GM12878 (cell line): ENCODE results near the gene DES. TPM values are rescaled to one million over a fixed set of nuclear protein-coding genes. Genes with fewer than 3 reads are reported as not detected.

Source experiments
- ATAC-seq: fragments of 200-7000 bp; cut with Tn5 transposase; 3 replicates; pipeline ENCODE4 v1.9.1; 2020; ENCODE audit warnings: mild to moderate bottlenecking, moderate library complexity
- BruUV-seq: library from RNA; stranded (reverse); fragments of 400-500 nt; replicated peaks from 2 replicates; lab custom pipeline; 2021; lab: Mats Ljungman, UMichigan
- CTCF ChIA-PET: fragments of 300-600 bp; sonication (Branson Sonifier 250); formaldehyde crosslinking; extraction: SDS; loops from one replicate; lab custom pipeline; 2021; ENCODE audit warnings: inconsistent platforms; lab: Yijun Ruan, JAX
- POLR2A ChIA-PET: fragments of 350-600 bp; formaldehyde crosslinking; extraction: SDS; loops from one replicate; lab custom pipeline; 2021; ENCODE audit warnings: inconsistent platforms; lab: Charles Lee
- RAD21 ChIA-PET: fragments of 300-600 bp; sonication (Branson Sonifier 250); formaldehyde crosslinking; loops from one replicate; lab custom pipeline; 2023; ENCODE audit warnings: antibody characterized with exemption; ENCODE audit not compliant: unreplicated experiment; lab: Charles Lee
- SMC1A ChIA-PET: fragments of 300-600 bp; sonication (Branson Sonifier 250); formaldehyde crosslinking; loops from one replicate; lab custom pipeline; 2023; ENCODE audit not compliant: unreplicated experiment, uncharacterized antibody; lab: Charles Lee
- DNase-seq: peaks from one replicate; pipeline ENCODE4 v3.0.0-alpha.2; 2011; ENCODE audit warnings: low read depth, low spot score
- FAIRE-seq: peaks from 3 replicates; lab custom pipeline; 2011; peaks lifted over from hg19 to GRCh38; lab: Jason Lieb, UNC
- H2AFZ ChIP-seq: 2 replicates; pipeline ENCODE4 v1.6.0; 2011; ENCODE audit warnings: low read depth, low read length, control low read depth; ENCODE audit not compliant: control insufficient read depth
- H3K27ac ChIP-seq: 2 replicates; pipeline ENCODE4 v1.5.1; 2011; ENCODE audit warnings: control low read depth; ENCODE audit not compliant: control insufficient read depth, insufficient read depth
- H3K27me3 ChIP-seq, 2 experiments: replicated peaks in 1 of 2; 2 replicates each; pipeline versions ENCODE4 v1.6.0 to v1.6.1; 2011; ENCODE audit warnings: low read length in 1 of 2; ENCODE audit not compliant: control insufficient read depth in 2 of 2, insufficient read depth in 2 of 2
- H3K36me3 ChIP-seq, 2 experiments: 2 replicates each; pipeline ENCODE4 v1.5.1; 2011; ENCODE audit warnings: low read length in 1 of 2; ENCODE audit not compliant: control insufficient read depth in 2 of 2, insufficient read depth in 2 of 2
- H3K4me1 ChIP-seq: 2 replicates; pipeline ENCODE4 v1.6.1; 2011; ENCODE audit warnings: mild to moderate bottlenecking, low read length, moderate library complexity, mixed read lengths; ENCODE audit not compliant: control insufficient read depth, insufficient read depth
- H3K4me2 ChIP-seq: 2 replicates; pipeline ENCODE4 v1.6.0; 2011; ENCODE audit warnings: control low read depth; ENCODE audit not compliant: control insufficient read depth, insufficient read depth
- H3K4me3 ChIP-seq: fragments of 200-600 bp; sonication (generic); 2 replicates; pipeline ENCODE4 v1.5.1; 2016
- H3K79me2 ChIP-seq: 2 replicates; pipeline ENCODE4 v1.6.0; 2011; ENCODE audit warnings: low read length; ENCODE audit not compliant: control insufficient read depth, insufficient read depth
- H3K9ac ChIP-seq: 2 replicates; pipeline ENCODE4 v1.8.0; 2011; ENCODE audit warnings: low read length, control low read depth, mixed read lengths; ENCODE audit not compliant: control insufficient read depth, insufficient read depth
- H3K9me3 ChIP-seq: replicated peaks from 3 replicates; pipeline ENCODE4 v1.5.1; 2011; ENCODE audit warnings: mild to moderate bottlenecking, low read length; ENCODE audit not compliant: control insufficient read depth, insufficient read depth
- H4K20me1 ChIP-seq: 2 replicates; pipeline ENCODE4 v1.6.0; 2011; ENCODE audit not compliant: control insufficient read depth, insufficient read depth
- CBX3 ChIP-seq: fragments of 200-600 bp; sonication (generic); IDR thresholded peaks from 2 replicates; pipeline ENCODE4 v1.6.1; 2016; ENCODE audit warnings: low read depth, borderline replicate concordance
- HDAC2 ChIP-seq: fragments of 200-600 bp; sonication (generic); IDR thresholded peaks from 2 replicates; pipeline ENCODE4 v1.6.1; 2017
- HDGF ChIP-seq: fragments of 450-650 bp; IDR thresholded peaks from 2 replicates; pipeline ENCODE4 v1.6.1; 2016; ENCODE audit warnings: antibody characterized with exemption
- MXI1 ChIP-seq: fragments of 150-350 bp; IDR thresholded peaks from 2 replicates; pipeline ENCODE4 v1.6.1; 2011; ENCODE audit warnings: low read depth, mild to moderate bottlenecking, inconsistent platforms, low read length, improper control_type of control experiment
- NFIC ChIP-seq: IDR thresholded peaks from 2 replicates; pipeline ENCODE4 v1.6.1; 2012; ENCODE audit warnings: low read depth, mild to moderate bottlenecking, inconsistent platforms, low read length, moderate library complexity
- RB1 ChIP-seq: fragments of 450-650 bp; formaldehyde crosslinking; IDR thresholded peaks from 2 replicates; pipeline ENCODE4 v1.6.1; 2017; ENCODE audit warnings: mild to moderate bottlenecking, borderline replicate concordance
- SREBF2 ChIP-seq: IDR thresholded peaks from 2 replicates; pipeline ENCODE4 v1.6.1; 2012; ENCODE audit warnings: mild to moderate bottlenecking, low read length
- SRF ChIP-seq, 2 experiments: IDR thresholded peaks; 2 replicates each; pipeline ENCODE4 v1.6.1; 2011; ENCODE audit warnings: low read depth in 2 of 2, low read length in 2 of 2, mild to moderate bottlenecking in 1 of 2, moderate library complexity in 1 of 2
- ZZZ3 ChIP-seq: IDR thresholded peaks from 2 replicates; pipeline ENCODE4 v1.6.1; 2011; ENCODE audit warnings: low read depth; ENCODE audit not compliant: control insufficient read depth, insufficient read length
- WGBS: methylation state at CpG from one replicate; pipeline ENCODE4 v1.1.6; 2016; ENCODE audit warnings: low lambda C conversion rate; ENCODE audit not compliant: insufficient replicate concordance, insufficient coverage; ENCODE audit errors: missing lambda C conversion rate; 5-methylcytosine and 5-hydroxymethylcytosine counted together
- in situ Hi-C: fragments of 300-500 bp; cut with MboI; formaldehyde crosslinking; loops from 9 replicates; pipeline ENCODE4 v1.14.3; 2018; ENCODE audit warnings: mixed read lengths
- intact Hi-C: fragments of 100-400 bp; cut with micrococcal nuclease; formaldehyde crosslinking; loops from one replicate; pipeline ENCODE4 v1.14.2; 2022; ENCODE audit not compliant: unreplicated experiment
- polyA plus RNA-seq, 11 experiments: library from polyadenylated mRNA; depleted of rRNA in 4 of 11; unstranded in 6 of 11; stranded (reverse) in 5 of 11; fragments of >200 nt; fragmentation: Nextera tagmentation in 4 of 11; fragmentation: Illumina TruSeq in 1 of 11; extraction: Ambion mirVana in 4 of 11; extraction: Trizol in 1 of 11; gene quantifications; 1 replicate in 1 of 11; 2 replicates in 10 of 11; pipeline versions ENCODE4 v1.2.1 to v1.2.3, GENCODE V29; 2011 to 2016; ENCODE audit warnings: inconsistent platforms in 2 of 11, missing spikeins in 2 of 11, low read depth in 1 of 11
- total RNA-seq, 4 experiments: library from RNA; depleted of rRNA in 3 of 4; stranded (reverse); fragments of >200 nt in 3 of 4; fragmentation: Illumina TruSeq in 1 of 4; extraction: Trizol in 1 of 4; gene quantifications; 2 replicates each; pipeline versions ENCODE4 v1.2.1 to v1.2.3, GENCODE V29; 2013 to 2021
- TF ChIP-seq, protein P1 (sequence below): fragments of 450-650 bp; IDR thresholded peaks from 2 replicates; pipeline ENCODE4 v1.6.1; 2018; ENCODE audit warnings: mild to moderate bottlenecking, low read depth, moderate library complexity; ENCODE audit not compliant: partially characterized antibody
- TF ChIP-seq, protein P2 (sequence below): fragments of 450-650 bp; IDR thresholded peaks from 2 replicates; pipeline ENCODE4 v1.6.1; 2014; ENCODE audit warnings: mild to moderate bottlenecking
- TF ChIP-seq, protein P3 (sequence below): fragments of 150-350 bp; IDR thresholded peaks from 2 replicates; pipeline ENCODE4 v1.6.1; 2016; ENCODE audit warnings: low read depth, low read length

The DES gene
- total and polyA plus RNA-seq, 10 of the 15 experiments (the other 5 are each of a cell fraction or from before 2014, with no cell fraction given), result 0.80 TPM; not detected in 9

DNA sequence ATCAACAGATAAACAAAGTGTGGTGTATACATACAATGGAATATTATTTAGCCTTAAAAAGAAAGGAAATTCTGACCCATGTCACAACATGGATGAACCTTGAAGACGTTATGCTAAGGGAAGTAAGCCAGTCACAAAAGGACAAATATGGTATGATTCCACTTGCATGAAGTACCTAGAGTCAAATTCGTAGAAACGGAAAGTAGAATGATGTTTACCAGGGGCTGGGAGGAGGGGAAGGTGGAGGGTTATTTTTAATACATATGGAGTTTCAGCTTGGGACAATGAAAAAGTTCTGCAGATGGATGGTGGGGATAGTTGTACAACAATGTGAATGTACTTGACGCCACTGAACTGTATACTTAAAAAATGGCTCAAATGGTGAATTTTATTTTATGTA, 3.3 kb upstream of the DES start (continued):
- TF ChIP-seq, protein P1, sequence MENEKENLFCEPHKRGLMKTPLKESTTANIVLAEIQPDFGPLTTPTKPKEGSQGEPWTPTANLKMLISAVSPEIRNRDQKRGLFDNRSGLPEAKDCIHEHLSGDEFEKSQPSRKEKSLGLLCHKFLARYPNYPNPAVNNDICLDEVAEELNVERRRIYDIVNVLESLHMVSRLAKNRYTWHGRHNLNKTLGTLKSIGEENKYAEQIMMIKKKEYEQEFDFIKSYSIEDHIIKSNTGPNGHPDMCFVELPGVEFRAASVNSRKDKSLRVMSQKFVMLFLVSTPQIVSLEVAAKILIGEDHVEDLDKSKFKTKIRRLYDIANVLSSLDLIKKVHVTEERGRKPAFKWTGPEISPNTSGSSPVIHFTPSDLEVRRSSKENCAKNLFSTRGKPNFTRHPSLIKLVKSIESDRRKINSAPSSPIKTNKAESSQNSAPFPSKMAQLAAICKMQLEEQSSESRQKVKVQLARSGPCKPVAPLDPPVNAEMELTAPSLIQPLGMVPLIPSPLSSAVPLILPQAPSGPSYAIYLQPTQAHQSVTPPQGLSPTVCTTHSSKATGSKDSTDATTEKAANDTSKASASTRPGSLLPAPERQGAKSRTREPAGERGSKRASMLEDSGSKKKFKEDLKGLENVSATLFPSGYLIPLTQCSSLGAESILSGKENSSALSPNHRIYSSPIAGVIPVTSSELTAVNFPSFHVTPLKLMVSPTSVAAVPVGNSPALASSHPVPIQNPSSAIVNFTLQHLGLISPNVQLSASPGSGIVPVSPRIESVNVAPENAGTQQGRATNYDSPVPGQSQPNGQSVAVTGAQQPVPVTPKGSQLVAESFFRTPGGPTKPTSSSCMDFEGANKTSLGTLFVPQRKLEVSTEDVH, result no peak
- TF ChIP-seq MXI1 (no peak), NFIC (no peak), ZZZ3 (no peak), SRF (IDR thresholded peaks at IDR 0.05; ENCODE audit: low read depth in 2 of 2, low read length in 2 of 2) (no peak)
- TF ChIP-seq, all 136 proteins: peak for 0

DNA sequence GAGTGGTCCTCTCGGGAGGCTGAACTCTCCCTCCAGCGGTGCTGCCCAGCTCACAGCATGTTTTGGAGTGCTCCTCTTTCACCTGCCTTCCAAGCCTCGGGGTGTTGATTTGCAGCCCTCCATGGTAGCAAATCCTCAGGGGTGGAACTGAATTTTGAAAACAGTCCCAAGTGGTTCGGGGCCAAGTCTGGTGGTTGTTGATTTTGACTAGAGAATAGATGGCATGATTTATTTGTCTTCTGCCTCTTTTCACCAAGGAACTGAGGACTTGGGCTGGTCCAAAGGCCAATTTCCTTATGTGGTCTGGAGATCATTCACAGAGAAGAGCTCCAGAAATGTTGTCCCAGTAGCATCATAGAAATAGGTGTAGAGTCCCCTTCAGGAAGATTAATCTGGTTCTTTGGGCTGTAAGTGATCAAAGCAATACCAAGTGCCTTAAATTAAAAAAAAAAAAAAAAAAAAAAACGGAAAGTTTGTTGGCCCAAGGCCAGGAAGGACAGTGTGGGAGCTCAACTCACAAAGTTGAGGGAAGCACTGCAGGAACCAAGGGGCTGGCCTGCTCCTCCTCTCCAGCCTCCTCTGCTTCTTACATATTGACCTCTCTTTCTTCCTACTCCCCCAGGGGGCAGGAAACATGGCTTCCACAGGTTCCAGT, 2.5 kb upstream of the DES start:
- Histone ChIP-seq H3K27ac (no peak overlapping the region), H3K9me3 (no peaks in the 10 kb centered on the region; the same call in 1 of the 3 replicates), H3K27me3 (peaks cover 0 to 2% of the 10 kb centered on the region in 2 experiments; a peak in 1 of 4 replicates), H3K4me1 (no peaks in the 10 kb centered on the region), H3K79me2 (no peaks in the 10 kb centered on the region), H4K20me1 (no peaks in the 10 kb centered on the region), H2AFZ (no peak overlapping the region), H3K4me3 (no peak overlapping the region), H3K4me2 (no peak overlapping the region), H3K9ac (no peak overlapping the region), H3K36me3 (no peaks in the 10 kb centered on the region)
- ChIA-PET RAD21 (no interaction called here), CTCF (interaction anchor here (1.3 kb wide), 1 partner anchor 13 kb away, joined by 7 read pairs; no protein-coding TSS in a partner anchor), SMC1A (interaction anchor here (1.3 kb wide), 1 partner anchor 24 kb away, joined by 3 read pairs; no protein-coding TSS in a partner anchor), POLR2A (no interaction called here)
- 25% methylated on average over 4 of the region's 5 CpGs for WGBS
- no TSS peak for BruUV-seq
- ATAC-seq (no peak), FAIRE-seq (no peak), DNase-seq (no peak)
- in situ Hi-C loops (no loop called here), intact Hi-C loops (no loop called here)
- TF ChIP-seq, protein P2, sequence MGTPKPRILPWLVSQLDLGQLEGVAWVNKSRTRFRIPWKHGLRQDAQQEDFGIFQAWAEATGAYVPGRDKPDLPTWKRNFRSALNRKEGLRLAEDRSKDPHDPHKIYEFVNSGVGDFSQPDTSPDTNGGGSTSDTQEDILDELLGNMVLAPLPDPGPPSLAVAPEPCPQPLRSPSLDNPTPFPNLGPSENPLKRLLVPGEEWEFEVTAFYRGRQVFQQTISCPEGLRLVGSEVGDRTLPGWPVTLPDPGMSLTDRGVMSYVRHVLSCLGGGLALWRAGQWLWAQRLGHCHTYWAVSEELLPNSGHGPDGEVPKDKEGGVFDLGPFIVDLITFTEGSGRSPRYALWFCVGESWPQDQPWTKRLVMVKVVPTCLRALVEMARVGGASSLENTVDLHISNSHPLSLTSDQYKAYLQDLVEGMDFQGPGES, result no peak
- TF ChIP-seq HDAC2 (no peak), SREBF2 (no peak), CBX3 (no peak), HDGF (no peak), RB1 (no peak)
- TF ChIP-seq, protein P3, sequence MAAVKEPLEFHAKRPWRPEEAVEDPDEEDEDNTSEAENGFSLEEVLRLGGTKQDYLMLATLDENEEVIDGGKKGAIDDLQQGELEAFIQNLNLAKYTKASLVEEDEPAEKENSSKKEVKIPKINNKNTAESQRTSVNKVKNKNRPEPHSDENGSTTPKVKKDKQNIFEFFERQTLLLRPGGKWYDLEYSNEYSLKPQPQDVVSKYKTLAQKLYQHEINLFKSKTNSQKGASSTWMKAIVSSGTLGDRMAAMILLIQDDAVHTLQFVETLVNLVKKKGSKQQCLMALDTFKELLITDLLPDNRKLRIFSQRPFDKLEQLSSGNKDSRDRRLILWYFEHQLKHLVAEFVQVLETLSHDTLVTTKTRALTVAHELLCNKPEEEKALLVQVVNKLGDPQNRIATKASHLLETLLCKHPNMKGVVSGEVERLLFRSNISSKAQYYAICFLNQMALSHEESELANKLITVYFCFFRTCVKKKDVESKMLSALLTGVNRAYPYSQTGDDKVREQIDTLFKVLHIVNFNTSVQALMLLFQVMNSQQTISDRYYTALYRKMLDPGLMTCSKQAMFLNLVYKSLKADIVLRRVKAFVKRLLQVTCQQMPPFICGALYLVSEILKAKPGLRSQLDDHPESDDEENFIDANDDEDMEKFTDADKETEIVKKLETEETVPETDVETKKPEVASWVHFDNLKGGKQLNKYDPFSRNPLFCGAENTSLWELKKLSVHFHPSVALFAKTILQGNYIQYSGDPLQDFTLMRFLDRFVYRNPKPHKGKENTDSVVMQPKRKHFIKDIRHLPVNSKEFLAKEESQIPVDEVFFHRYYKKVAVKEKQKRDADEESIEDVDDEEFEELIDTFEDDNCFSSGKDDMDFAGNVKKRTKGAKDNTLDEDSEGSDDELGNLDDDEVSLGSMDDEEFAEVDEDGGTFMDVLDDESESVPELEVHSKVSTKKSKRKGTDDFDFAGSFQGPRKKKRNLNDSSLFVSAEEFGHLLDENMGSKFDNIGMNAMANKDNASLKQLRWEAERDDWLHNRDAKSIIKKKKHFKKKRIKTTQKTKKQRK, result no peak
